GM23338 (cell line): ENCODE measurements around the gene KRT71. TPM values are rescaled to one million over a fixed set of nuclear protein-coding genes. Genes with fewer than 3 reads are reported as not detected.

ENCODE experiments used
- ATAC-seq: fragments of 200-7000 bp; cut with Tn5 transposase; 3 replicates; pipeline ENCODE4 v1.9.1; 2020
- DNase-seq: peaks from one replicate; pipeline ENCODE4 v3.0.0-alpha.2; 2015; ENCODE audit warnings: low spot score
- H2AFZ ChIP-seq: fragments of 200-600 bp; sonication (generic); 2 replicates; pipeline ENCODE4 v1.8.0; 2016; ENCODE audit warnings: antibody characterized with exemption, mild to moderate bottlenecking, moderate library complexity
- H3F3A ChIP-seq: fragments of 200-600 bp; sonication (generic); replicated peaks from 2 replicates; pipeline ENCODE4 v1.8.0; 2017; ENCODE audit warnings: antibody characterized with exemption, mixed run types, low read depth
- H3K27ac ChIP-seq: fragments of 200-600 bp; sonication (generic); 2 replicates; pipeline ENCODE4 v1.6.1; 2016; ENCODE audit warnings: low read depth
- H3K27me3 ChIP-seq: fragments of 200-600 bp; sonication (generic); 2 replicates; pipeline ENCODE4 v1.8.0; 2016; ENCODE audit warnings: mild to moderate bottlenecking, mixed run types, moderate library complexity; ENCODE audit not compliant: insufficient read depth
- H3K36me3 ChIP-seq: fragments of 200-600 bp; sonication (generic); 2 replicates; pipeline ENCODE4 v1.8.0; 2016; ENCODE audit warnings: mild to moderate bottlenecking; ENCODE audit not compliant: insufficient read depth
- H3K4me1 ChIP-seq: fragments of 200-600 bp; sonication (generic); 2 replicates; pipeline ENCODE4 v1.8.0; 2016; ENCODE audit warnings: mild to moderate bottlenecking, moderate library complexity; ENCODE audit not compliant: insufficient read depth
- H3K4me2 ChIP-seq: fragments of 200-600 bp; sonication (generic); 2 replicates; pipeline ENCODE4 v1.7.1; 2017; ENCODE audit warnings: mixed run types
- H3K4me3 ChIP-seq: fragments of 200-600 bp; sonication (generic); 2 replicates; pipeline ENCODE4 v1.6.1; 2016; ENCODE audit warnings: mixed run types
- H3K79me2 ChIP-seq: fragments of 200-600 bp; sonication (generic); replicated peaks from 2 replicates; pipeline ENCODE4 v1.8.0; 2017; ENCODE audit warnings: mild to moderate bottlenecking; ENCODE audit not compliant: insufficient read depth
- H3K9me2 ChIP-seq: fragments of 200-600 bp; sonication (generic); 2 replicates; pipeline ENCODE4 v1.8.0; 2017; ENCODE audit not compliant: insufficient read depth
- H4K20me1 ChIP-seq: fragments of 200-600 bp; sonication (generic); replicated peaks from 2 replicates; pipeline ENCODE4 v1.8.0; 2017; ENCODE audit warnings: mild to moderate bottlenecking; ENCODE audit not compliant: insufficient read depth
- H3K27ac Mint-ChIP-seq: 2 replicates; pipeline ENCODE4 v1.8.0; 2020; ENCODE audit warnings: inconsistent platforms, mild to moderate bottlenecking, moderate library complexity, mixed read lengths
- H3K27me3 Mint-ChIP-seq: 3 replicates; pipeline ENCODE4 v1.8.0; 2022; ENCODE audit warnings: low read depth, mild to moderate bottlenecking, moderate library complexity, mixed read lengths, inconsistent platforms; ENCODE audit not compliant: insufficient read depth, poor library complexity
- H3K36me3 Mint-ChIP-seq: 3 replicates; pipeline ENCODE4 v1.8.0; 2021; ENCODE audit warnings: low read depth, mild to moderate bottlenecking, inconsistent platforms, moderate library complexity, mixed read lengths
- H3K4me1 Mint-ChIP-seq: 3 replicates; pipeline ENCODE4 v1.8.0; 2020; ENCODE audit warnings: mild to moderate bottlenecking, inconsistent platforms, mixed read lengths
- H3K4me3 Mint-ChIP-seq: 3 replicates; pipeline ENCODE4 v1.8.0; 2021; ENCODE audit warnings: moderate library complexity, mild to moderate bottlenecking, inconsistent platforms, mixed read lengths
- H3K9me3 Mint-ChIP-seq: 3 replicates; pipeline ENCODE4 v1.8.0; 2020; ENCODE audit warnings: moderate library complexity, mild to moderate bottlenecking, inconsistent platforms, mixed read lengths
- CREB1 ChIP-seq: fragments of 250-450 bp; sonication (Bioruptor Pico); IDR thresholded peaks from 2 replicates; pipeline ENCODE4 v1.5.0; 2020; ENCODE audit warnings: low read depth, mild to moderate bottlenecking, moderate library complexity
- CTCF ChIP-seq, 2 experiments: fragments of 200-600 bp in 1 of 2; sonication (generic) in 1 of 2; conservative IDR thresholded peaks; 2 replicates each; pipeline versions ENCODE4 v1.5.1 to v1.6.1; 2016 to 2017; ENCODE audit warnings: antibody characterized with exemption in 2 of 2, low read depth in 2 of 2, mild to moderate bottlenecking in 2 of 2, moderate library complexity in 1 of 2
- ETS1 ChIP-seq: IDR thresholded peaks from 2 replicates; pipeline ENCODE4 v1.6.1; 2016; ENCODE audit warnings: antibody characterized with exemption
- EZH2 ChIP-seq: fragments of 200-600 bp; sonication (generic); IDR thresholded peaks from one replicate; pipeline ENCODE4 v1.8.0; 2017; ENCODE audit warnings: antibody characterized with exemption, mild to moderate bottlenecking, low read depth; ENCODE audit not compliant: unreplicated experiment
- JUNB ChIP-seq: IDR thresholded peaks from one replicate; pipeline ENCODE4 v1.6.1; 2016; ENCODE audit warnings: antibody characterized with exemption; ENCODE audit not compliant: unreplicated experiment
- NANOG ChIP-seq: IDR thresholded peaks from 2 replicates; pipeline ENCODE4 v1.6.1; 2016; ENCODE audit warnings: antibody characterized with exemption, borderline replicate concordance
- POLR2AphosphoS5 ChIP-seq: IDR thresholded peaks from 2 replicates; pipeline ENCODE4 v1.6.1; 2016; ENCODE audit warnings: antibody characterized with exemption, low read depth
- STAT1 ChIP-seq: IDR thresholded peaks from one replicate; pipeline ENCODE4 v1.6.1; 2016; ENCODE audit warnings: antibody characterized with exemption; ENCODE audit not compliant: unreplicated experiment
- ZNF331 ChIP-seq: fragments of 250-450 bp; sonication (Bioruptor Pico); IDR thresholded peaks from 2 replicates; pipeline ENCODE4 v1.5.0; 2020; ENCODE audit warnings: low read depth, mild to moderate bottlenecking, moderate library complexity
- ZNF462 ChIP-seq: fragments of 250-450 bp; sonication (Bioruptor Pico); IDR thresholded peaks from 2 replicates; pipeline ENCODE4 v1.5.0; 2020; ENCODE audit warnings: mild to moderate bottlenecking, moderate library complexity
- polyA plus RNA-seq: library from polyadenylated mRNA; unstranded; fragments of >200 nt; fragmentation: Nextera tagmentation; extraction: Ambion mirVana; gene quantifications from 2 replicates; pipeline ENCODE4 v1.2.1, GENCODE V29; 2016
- total RNA-seq: library from RNA; depleted of rRNA; stranded (reverse); fragments of >200 nt; shearing (Covaris generic); gene quantifications from 2 replicates; pipeline ENCODE4 v1.2.3, GENCODE V29; 2014

KRT71 gene
- total and polyA plus RNA-seq, 2 experiments from 2014 or later = not detected

GRCh38 chr12:52543985-52544883 is 8.7 kb downstream of the KRT71 start (continued):
- TF ChIP-seq POLR2AphosphoS5 (no peak), JUNB (no peak), CREB1 (CRISPR knock-in tag) (no peak), STAT1 (no peak), NANOG (no peak), EZH2 (no peak), ZNF462 (no peak)

- Histone ChIP-seq H3K36me3 (no peaks in the 10 kb centered on the region), H3K4me3 (no peak overlapping the region), H3F3A (no peaks in the 10 kb centered on the region), H2AFZ (no peak overlapping the region), H3K4me2 (no peak overlapping the region), H3K79me2 (no peaks in the 10 kb centered on the region), H4K20me1 (no peaks in the 10 kb centered on the region), H3K9me2 (no peaks in the 10 kb centered on the region), H3K4me1 (no peaks in the 10 kb centered on the region), H3K27me3 (no peaks in the 10 kb centered on the region), H3K27ac (no peak overlapping the region)
- Mint-ChIP-seq H3K27ac (no peak overlapping the region), H3K4me3 (no peak overlapping the region), H3K4me1 (no peaks in the 10 kb centered on the region), H3K36me3 (no peaks in the 10 kb centered on the region), H3K9me3 (no peaks in the 10 kb centered on the region), H3K27me3 (peaks cover 14% of the 10 kb centered on the region)
- no peak for ATAC-seq
- TF ChIP-seq POLR2AphosphoS5 (no peak), EZH2 (no peak), JUNB (no peak), CTCF (conservative IDR thresholded peaks at IDR 0.05; ENCODE audit: low read depth in 2 of 2) (no peak), ZNF331 (CRISPR knock-in tag) (no peak), ETS1 (no peak)
- no peak for DNase-seq
Observed at GRCh38 chr12:52542785-52543318, 10.1 kb downstream of the KRT71 start.
